HepG2 (cell line): Measurements from ENCODE around the gene STKLD1. TPM values are rescaled to one million over a fixed set of nuclear protein-coding genes. Genes with fewer than 3 reads are reported as not detected.

ENCODE experiments used
- ATAC-seq: fragments of 200-7000 bp; cut with Tn5 transposase; 3 replicates; pipeline ENCODE4 v1.9.1; 2020; ENCODE audit warnings: mild to moderate bottlenecking, moderate library complexity
- BruUV-seq: library from RNA; stranded (reverse); fragments of 400-500 nt; replicated peaks from 2 replicates; lab custom pipeline; 2021; lab: Mats Ljungman, UMichigan
- CTCF ChIA-PET: fragments of 300-600 bp; formaldehyde crosslinking; extraction: SDS; loops from one replicate; lab custom pipeline; 2021; ENCODE audit warnings: low total read pairs, inconsistent platforms, low intra/inter-chr PET ratio; lab: Yijun Ruan, JAX
- POLR2A ChIA-PET: fragments of 350-600 bp; sonication (Branson Sonifier 250); formaldehyde crosslinking; loops from one replicate; lab custom pipeline; 2020; ENCODE audit warnings: antibody characterized with exemption, inconsistent platforms; lab: Yijun Ruan, JAX
- DNase-seq: peaks from one replicate; pipeline ENCODE4 v3.0.0-alpha.2; 2015; ENCODE audit warnings: low spot score
- FAIRE-seq: peaks from 3 replicates; lab custom pipeline; 2011; peaks lifted over from hg19 to GRCh38; lab: Jason Lieb, UNC
- H2AFZ ChIP-seq: one replicate; pipeline ENCODE4 v1.6.1; 2011; ENCODE audit warnings: low read length, inconsistent platforms
- H3K27ac ChIP-seq: fragments of 300-600 bp; 3 replicates; pipeline ENCODE4 v1.8.0; 2011; ENCODE audit warnings: mixed run types, mild to moderate bottlenecking, mixed read lengths, low read length, inconsistent platforms; ENCODE audit not compliant: insufficient read depth; ENCODE audit errors: extremely low read length
- H3K27me3 ChIP-seq, 2 experiments: fragments of 200-600 bp in 1 of 2; 2 replicates in 1 of 2; 3 replicates in 1 of 2; pipeline versions ENCODE4 v1.6.0 to v1.8.0; 2011; ENCODE audit warnings: low read length in 2 of 2, mild to moderate bottlenecking in 2 of 2, moderate library complexity in 2 of 2, inconsistent platforms in 1 of 2; ENCODE audit not compliant: insufficient read depth in 2 of 2, control insufficient read depth in 1 of 2
- H3K36me3 ChIP-seq, 2 experiments: fragments of 200-600 bp in 1 of 2; replicated peaks in 1 of 2; 2 replicates in 1 of 2; 3 replicates in 1 of 2; pipeline versions ENCODE4 v1.5.1 to v1.8.0; 2011; ENCODE audit warnings: low read length in 2 of 2, inconsistent platforms in 1 of 2; ENCODE audit not compliant: insufficient read depth in 2 of 2, control insufficient read depth in 1 of 2
- H3K4me1 ChIP-seq: 2 replicates; pipeline ENCODE4 v1.5.1; 2012; ENCODE audit warnings: low read length, inconsistent platforms; ENCODE audit not compliant: insufficient read depth
- H3K4me2 ChIP-seq: 2 replicates; pipeline ENCODE4 v1.6.0; 2011; ENCODE audit warnings: low read depth, low read length, inconsistent platforms
- H3K4me3 ChIP-seq, 3 experiments: fragments of 200-600 bp in 1 of 3; sonication (generic), shearing (Covaris generic) in 1 of 3; replicated peaks in 1 of 3; 2 replicates each; pipeline ENCODE4 v1.5.1; 2011 to 2016; ENCODE audit warnings: low read length in 3 of 3, inconsistent platforms in 2 of 3, low read depth in 2 of 3, mild to moderate bottlenecking in 2 of 3, control low read depth in 1 of 3, mixed read lengths in 1 of 3; ENCODE audit not compliant: insufficient read depth in 1 of 3
- H3K79me2 ChIP-seq: one replicate; pipeline ENCODE4 v1.6.1; 2011; ENCODE audit warnings: low read length, inconsistent platforms; ENCODE audit not compliant: insufficient read depth
- H3K9ac ChIP-seq: 2 replicates; pipeline ENCODE4 v1.6.0; 2011; ENCODE audit warnings: mild to moderate bottlenecking, low read depth, low read length, inconsistent platforms; ENCODE audit not compliant: insufficient read depth
- H3K9me3 ChIP-seq: 2 replicates; pipeline ENCODE4 v1.5.1; 2012; ENCODE audit warnings: mild to moderate bottlenecking, low read length
- H4K20me1 ChIP-seq: 2 replicates; pipeline ENCODE4 v1.6.0; 2011; ENCODE audit warnings: inconsistent platforms, mild to moderate bottlenecking, low read length, moderate library complexity; ENCODE audit not compliant: insufficient read depth
- ATF7-NPFF ChIP-seq: sonication (generic); formaldehyde crosslinking; IDR thresholded peaks from 2 replicates; pipeline ENCODE4 v1.8.1; 2023; ENCODE audit warnings: mild to moderate bottlenecking, low read depth, missing genetic modification reagents, moderate library complexity
- CC2D1A ChIP-seq: sonication (generic); formaldehyde crosslinking; IDR thresholded peaks from 2 replicates; pipeline ENCODE4 v1.8.1; 2023; ENCODE audit warnings: mild to moderate bottlenecking, missing genetic modification reagents
- CREB3 ChIP-seq: sonication (generic); formaldehyde crosslinking; IDR thresholded peaks from 2 replicates; pipeline ENCODE4 v1.5.0; 2020; ENCODE audit warnings: missing genetic modification reagents
- ELF4 ChIP-seq: sonication (generic); formaldehyde crosslinking; IDR thresholded peaks from 2 replicates; pipeline ENCODE4 v1.5.0; 2020; ENCODE audit warnings: missing genetic modification reagents, mild to moderate bottlenecking, moderate library complexity, borderline replicate concordance
- FOXK1 ChIP-seq: sonication (generic); formaldehyde crosslinking; IDR thresholded peaks from 2 replicates; pipeline ENCODE4 v1.4.0; 2020; ENCODE audit warnings: low read depth, missing genetic modification reagents, borderline replicate concordance
- GATA4 ChIP-seq: sonication (generic); IDR thresholded peaks from 2 replicates; pipeline ENCODE4 v1.6.1; 2016; ENCODE audit warnings: antibody characterized with exemption, low read depth, borderline replicate concordance
- GFI1 ChIP-seq: sonication (generic); formaldehyde crosslinking; IDR thresholded peaks from 2 replicates; pipeline ENCODE4 v1.5.0; 2020; ENCODE audit warnings: missing genetic modification reagents, mild to moderate bottlenecking, borderline replicate concordance
- JDP2 ChIP-seq: sonication (generic); formaldehyde crosslinking; IDR thresholded peaks from 2 replicates; pipeline ENCODE4 v1.8.1; 2022; ENCODE audit warnings: missing genetic modification reagents, borderline replicate concordance
- MTA1 ChIP-seq: sonication (generic); formaldehyde crosslinking; IDR thresholded peaks from 2 replicates; pipeline ENCODE4 v1.4.0; 2020; ENCODE audit warnings: missing genetic modification reagents, mild to moderate bottlenecking, borderline replicate concordance
- PAF1 ChIP-seq: IDR thresholded peaks from 2 replicates; pipeline ENCODE4 v1.6.1; 2016; ENCODE audit warnings: missing genetic modification reagents, missing compliant biosample characterization
- RARA ChIP-seq: IDR thresholded peaks from 2 replicates; pipeline ENCODE4 v1.6.1; 2016; ENCODE audit warnings: missing genetic modification reagents, missing compliant biosample characterization
- SMC3 ChIP-seq: IDR thresholded peaks from 2 replicates; pipeline ENCODE4 v1.6.1; 2011; ENCODE audit warnings: low read length, improper control_type of control experiment
- SOX13 ChIP-seq, 3 experiments: fragments of 450-650 bp in 1 of 3; sonication (generic) in 1 of 3; formaldehyde crosslinking in 1 of 3; IDR thresholded peaks in 2 of 3; conservative IDR thresholded peaks in 1 of 3; 2 replicates each; pipeline versions ENCODE4 v1.5.0 to v1.6.1; 2016 to 2020; ENCODE audit warnings: antibody characterized with exemption in 1 of 3, mild to moderate bottlenecking in 1 of 3, missing compliant biosample characterization in 1 of 3, missing genetic modification reagents in 1 of 3, moderate library complexity in 1 of 3
- TEAD3 ChIP-seq: optimal IDR thresholded peaks from 2 replicates; pipeline ENCODE3; 2016; ENCODE audit warnings: borderline replicate concordance
- ZNF280D ChIP-seq: sonication (generic); formaldehyde crosslinking; IDR thresholded peaks from 2 replicates; pipeline ENCODE4 v1.5.1; 2020; ENCODE audit warnings: mild to moderate bottlenecking, missing genetic modification reagents
- ZNF367 ChIP-seq: sonication (generic); formaldehyde crosslinking; IDR thresholded peaks from 2 replicates; pipeline ENCODE4 v1.4.0; 2020; ENCODE audit warnings: missing genetic modification reagents, borderline replicate concordance
- ZNF501 ChIP-seq: sonication (generic); formaldehyde crosslinking; IDR thresholded peaks from 2 replicates; pipeline ENCODE4 v1.5.1; 2020; ENCODE audit warnings: mild to moderate bottlenecking, moderate library complexity, missing genetic modification reagents
- WGBS: methylation state at CpG from one replicate; pipeline ENCODE4 v1.1.6; 2017; ENCODE audit warnings: low lambda C conversion rate; 5-methylcytosine and 5-hydroxymethylcytosine counted together
- in situ Hi-C: cut with HindIII; loops from 2 replicates; pipeline ENCODE4 v1.10.0; 2017; ENCODE audit warnings: low pct_unique_long_range_greater_than_20kb; ENCODE audit not compliant: extremely low pct_ligation_motif_present
- intact Hi-C: fragments of 100-400 bp; cut with micrococcal nuclease; formaldehyde crosslinking; loops from one replicate; pipeline ENCODE4 v1.10.0; 2022; ENCODE audit not compliant: unreplicated experiment
- polyA plus RNA-seq, 8 experiments: library from polyadenylated mRNA; depleted of rRNA in 3 of 8; stranded (reverse) in 7 of 8; unstranded in 1 of 8; fragments of >200 nt; fragmentation: Illumina TruSeq in 4 of 8; extraction: Trizol in 4 of 8; gene quantifications; 2 replicates each; pipeline versions ENCODE4 v1.2.1 to v1.2.3, GENCODE V29; 2011 to 2016; ENCODE audit warnings: low read depth in 4 of 8, missing spikeins in 1 of 8, mixed read lengths in 1 of 8; ENCODE audit not compliant: insufficient read depth in 1 of 8
- total RNA-seq, 5 experiments: library from RNA; depleted of rRNA; stranded (reverse); fragments of >200 nt; fragmentation: Illumina TruSeq; extraction: Trizol; gene quantifications; 2 replicates each; pipeline ENCODE4 v1.2.3, GENCODE V29; 2016; ENCODE audit warnings: low read depth in 1 of 5
- TF ChIP-seq, protein P1 (sequence below): sonication (generic); formaldehyde crosslinking; conservative IDR thresholded peaks from 2 replicates; pipeline ENCODE4 v1.4.0; 2020; ENCODE audit warnings: missing genetic modification reagents
- TF ChIP-seq, protein P2 (sequence below): sonication (generic); formaldehyde crosslinking; IDR thresholded peaks from 2 replicates; pipeline ENCODE4 v1.4.0; 2020; ENCODE audit warnings: missing genetic modification reagents

The STKLD1 gene
- total and polyA plus RNA-seq, 2 of the 13 experiments (the other 11 are each of a cell fraction or from before 2014, with no cell fraction given): 1.5 to 2.2 TPM

DNA sequence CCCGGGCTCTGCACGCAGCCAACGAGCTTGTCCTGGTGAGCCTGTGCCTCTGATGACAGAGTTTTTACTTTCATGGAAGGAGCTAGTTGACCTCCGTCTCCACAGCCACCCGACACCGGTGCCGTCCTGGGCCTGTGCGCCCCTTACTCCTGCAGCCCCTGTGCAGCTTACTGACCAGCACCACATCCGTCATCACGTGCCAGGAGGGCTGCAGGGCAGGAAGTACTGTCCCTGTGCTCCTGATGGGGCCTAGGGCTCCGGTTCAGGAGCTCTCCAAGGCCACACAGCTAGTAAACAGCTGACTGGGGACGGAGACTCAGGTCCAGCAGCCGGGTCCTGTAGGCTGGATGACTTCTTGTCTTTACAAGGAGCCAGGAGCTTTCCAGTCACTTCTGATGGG lies 10.2 kb downstream of the STKLD1 start:
- 4% methylated on average over 3 of the region's 13 CpGs for WGBS
- Histone ChIP-seq H3K9me3 (peaks cover 10% of the 10 kb centered on the region; the same call in 1 of the 2 replicates), H3K27me3 (no peaks in the 10 kb centered on the region), H3K4me1 (peaks cover 75% of the 10 kb centered on the region), H2AFZ (no peak overlapping the region), H3K9ac (no peak overlapping the region), H3K4me2 (peak overlapping the region; percentile 62), H3K36me3 (no peaks in the 10 kb centered on the region), H3K4me3 (peak overlapping the region in 1 of 3 experiments; percentile 26; a peak in 1 of 6 replicates), H3K27ac (peak overlapping the region; percentile 7), H3K79me2 (no peaks in the 10 kb centered on the region), H4K20me1 (no peaks in the 10 kb centered on the region)
- intact Hi-C loops: no loop called here
- BruUV-seq: no TSS peak
- ATAC-seq (peak; percentile 67), FAIRE-seq (no peak), DNase-seq (peak; percentile 43)
- ChIA-PET CTCF (no interaction called here), POLR2A (interaction anchor here (0.8 to 3.7 kb wide), 7 partner anchors 8 to 73 kb away, joined by 3 to 18 read pairs (median 5); partner anchors contain the start of genes CACFD1, MED22, RPL7A and STKLD1)
- in situ Hi-C loops: no loop called here
- TF ChIP-seq ZNF367 (CRISPR knock-in tag): no peak
- no peak for TF ChIP-seq ELF4 (CRISPR knock-in tag)
- TF ChIP-seq MTA1 (CRISPR knock-in tag): 0 out of 2 replicates have a peak, but pooled peaks have one; percentile 39
- TF ChIP-seq FOXK1: peak; percentile 50; the same call in 1 of the 2 replicates
- no peak for TF ChIP-seq CC2D1A
- TF ChIP-seq ZNF280D (CRISPR knock-in tag): no peak
- TF ChIP-seq, protein P1, sequence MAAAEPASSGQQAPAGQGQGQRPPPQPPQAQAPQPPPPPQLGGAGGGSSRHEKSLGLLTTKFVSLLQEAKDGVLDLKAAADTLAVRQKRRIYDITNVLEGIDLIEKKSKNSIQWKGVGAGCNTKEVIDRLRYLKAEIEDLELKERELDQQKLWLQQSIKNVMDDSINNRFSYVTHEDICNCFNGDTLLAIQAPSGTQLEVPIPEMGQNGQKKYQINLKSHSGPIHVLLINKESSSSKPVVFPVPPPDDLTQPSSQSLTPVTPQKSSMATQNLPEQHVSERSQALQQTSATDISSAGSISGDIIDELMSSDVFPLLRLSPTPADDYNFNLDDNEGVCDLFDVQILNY: no peak
- TF ChIP-seq SMC3: no peak
- TF ChIP-seq ZNF501 (CRISPR knock-in tag): peak; percentile 39; the same call in 1 of the 2 replicates
- no peak for TF ChIP-seq JDP2
- TF ChIP-seq, protein P2, sequence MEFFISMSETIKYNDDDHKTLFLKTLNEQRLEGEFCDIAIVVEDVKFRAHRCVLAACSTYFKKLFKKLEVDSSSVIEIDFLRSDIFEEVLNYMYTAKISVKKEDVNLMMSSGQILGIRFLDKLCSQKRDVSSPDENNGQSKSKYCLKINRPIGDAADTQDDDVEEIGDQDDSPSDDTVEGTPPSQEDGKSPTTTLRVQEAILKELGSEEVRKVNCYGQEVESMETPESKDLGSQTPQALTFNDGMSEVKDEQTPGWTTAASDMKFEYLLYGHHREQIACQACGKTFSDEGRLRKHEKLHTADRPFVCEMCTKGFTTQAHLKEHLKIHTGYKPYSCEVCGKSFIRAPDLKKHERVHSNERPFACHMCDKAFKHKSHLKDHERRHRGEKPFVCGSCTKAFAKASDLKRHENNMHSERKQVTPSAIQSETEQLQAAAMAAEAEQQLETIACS (CRISPR knock-in tag): 0 out of 2 replicates have a peak, but pooled peaks have one; percentile 25
- no peak for TF ChIP-seq TEAD3 (CRISPR knock-in tag)
- TF ChIP-seq GFI1 (CRISPR knock-in tag): no peak
- no peak for TF ChIP-seq CREB3 (CRISPR knock-in tag)
- TF ChIP-seq ATF7-NPFF (CRISPR knock-in tag): no peak
- no peak for TF ChIP-seq PAF1 (CRISPR knock-in tag)
- peak; percentile 23; the same call in 1 of the 2 replicates for TF ChIP-seq RARA
- TF ChIP-seq GATA4: no peak
- no peak for TF ChIP-seq SOX13 (IDR thresholded peaks at IDR 0.05)
- TF ChIP-seq SOX13 (CRISPR knock-in tag; conservative IDR thresholded peaks at IDR 0.05 in 1 of 2, IDR thresholded peaks at IDR 0.05 in 1 of 2): peak in 1 of 2 experiments; percentile 52; a peak in 1 of 4 replicates
